Measurements from ENCODE around the gene ZGRF1.
"Not testable (repeated sequence)": the region's sequence is repeated elsewhere in the genome, so short reads cannot be mapped to it uniquely, and the experiment has no call there.

ZGRF1 gene

GRCh38 chr4:112636688-112637551, at the start of gene ZGRF1, which contains the start of gene LARP7:
ZGRF1 (minus strand) TSS chr4:112636909; CDS start chr4:112633176, 3,733 bp downstream.
LARP7 (plus strand) TSS chr4:112637143; CDS start chr4:112644670, 7,527 bp downstream.
- DNase-seq = peak; percentile 97 to 100 (median 98)

- no peak for DNase-seq
Measured at GRCh38 chr4:112680996-112681395, 44.3 kb upstream of the ZGRF1 start.

GRCh38 chr4:112677519-112678091, 40.9 kb upstream of the ZGRF1 start:
- no peak for DNase-seq

- DNase-seq = no peak
Measured at GRCh38 chr4:112674376-112674775, 37.7 kb upstream of the ZGRF1 start.

- no peak for DNase-seq
Measured at GRCh38 chr4:112673686-112674085, 37.0 kb upstream of the ZGRF1 start.

- no peak for DNase-seq
Measured at GRCh38 chr4:112673076-112673475, 36.4 kb upstream of the ZGRF1 start.

- no peak for DNase-seq
Measured at GRCh38 chr4:112668131-112668530, 31.4 kb upstream of the ZGRF1 start.

- DNase-seq = no peak
Measured at GRCh38 chr4:112664611-112665010, 27.9 kb upstream of the ZGRF1 start.

GRCh38 chr4:112656115-112656514, 19.4 kb upstream of the ZGRF1 start:
- DNase-seq = not testable (repeated sequence)

- no peak for DNase-seq
Measured at GRCh38 chr4:112655270-112655669, 18.6 kb upstream of the ZGRF1 start.

GRCh38 chr4:112652216-112652615, 15.5 kb upstream of the ZGRF1 start:
- no peak for DNase-seq

GRCh38 chr4:112651641-112652040, 14.9 kb upstream of the ZGRF1 start:
- DNase-seq = no peak

GRCh38 chr4:112650332-112650731, 13.6 kb upstream of the ZGRF1 start:
- no peak for DNase-seq

- no peak for DNase-seq
Measured at GRCh38 chr4:112649055-112649408, 12.3 kb upstream of the ZGRF1 start.

- no peak for DNase-seq
Measured at GRCh38 chr4:112648263-112649054, 11.8 kb upstream of the ZGRF1 start.

- no peak for DNase-seq
Measured at GRCh38 chr4:112647785-112648184, 11.1 kb upstream of the ZGRF1 start.

GRCh38 chr4:112646632-112647537, 10.2 kb upstream of the ZGRF1 start:
- DNase-seq = no peak

- no peak for DNase-seq
Measured at GRCh38 chr4:112645541-112646329, 9.0 kb upstream of the ZGRF1 start.

- not testable (repeated sequence) for DNase-seq
Measured at GRCh38 chr4:112644595-112645535, 8.2 kb upstream of the ZGRF1 start.

GRCh38 chr4:112642526-112642925, 5.8 kb upstream of the ZGRF1 start:
- DNase-seq = no peak

- DNase-seq = no peak
Measured at GRCh38 chr4:112637552-112637866, 800 bp upstream of the ZGRF1 start.
